ENCODE measurements around the gene RBM46.
"Not testable (repeated sequence)": the region's sequence is repeated elsewhere in the genome, so short reads cannot be mapped to it uniquely, and the experiment has no call there.

The RBM46 gene

DNA sequence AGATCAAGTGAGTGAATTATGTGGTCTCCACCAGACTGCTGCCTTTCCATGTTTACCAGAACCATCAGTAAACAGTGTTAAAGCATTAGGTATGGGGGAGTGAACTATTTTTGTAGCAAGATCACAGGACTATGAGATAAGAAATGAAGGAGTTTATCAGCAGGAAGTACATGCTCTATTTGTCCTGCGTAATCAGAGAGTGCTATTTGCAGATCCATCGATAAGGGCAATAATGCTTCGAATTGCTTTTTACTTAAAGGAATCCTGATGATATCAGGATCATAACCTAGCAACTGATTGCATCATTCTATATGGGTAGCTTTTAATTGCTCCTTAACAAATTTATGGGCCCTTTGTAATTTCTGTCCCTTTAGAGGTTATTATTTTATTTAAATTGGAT is 57.1 kb downstream of the RBM46 start:
- DNase-seq = no peak

- DNase-seq = no peak
Measured at GRCh38 chr4:154838694-154839093, 57.6 kb downstream of the RBM46 start.

DNA sequence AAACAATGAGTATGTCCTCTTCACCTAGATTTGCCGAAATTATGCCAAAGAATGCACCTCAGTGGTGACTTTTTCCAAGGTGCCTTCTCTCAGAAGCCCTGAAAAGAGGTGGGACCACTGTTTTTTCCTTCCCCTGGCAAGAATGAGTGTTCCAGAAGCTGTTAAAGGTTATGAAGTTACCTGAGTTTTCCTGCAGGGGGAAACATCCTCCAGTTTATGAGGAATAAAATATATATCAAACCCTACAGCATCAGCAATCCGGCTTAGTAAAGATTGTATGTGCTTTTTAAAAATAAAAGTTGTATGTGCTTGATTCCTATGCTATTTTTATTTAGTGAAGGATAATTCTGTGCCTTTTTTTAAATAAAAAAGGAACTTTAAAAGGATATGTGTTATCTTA is 73.3 kb downstream of the RBM46 start:
- no peak for DNase-seq

DNA sequence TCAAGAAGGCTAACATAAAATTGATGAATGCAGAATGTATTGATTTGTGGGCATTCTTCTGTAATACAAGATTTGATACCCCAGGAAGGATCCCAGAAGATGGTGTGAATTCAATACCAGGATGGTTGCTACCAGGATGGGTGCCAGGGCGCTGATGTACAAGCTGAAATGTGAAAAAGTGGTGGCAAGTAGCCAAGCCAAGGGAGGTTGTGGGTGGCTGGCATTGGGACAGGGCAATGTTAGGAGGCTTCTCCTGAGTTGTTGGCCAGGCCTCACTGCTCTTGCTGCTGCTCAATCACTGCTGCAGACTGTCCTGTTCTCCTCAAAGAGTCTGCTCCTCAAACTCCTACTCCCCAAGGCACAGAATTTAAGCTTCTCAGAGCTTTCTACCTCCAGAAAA is 77.1 kb downstream of the RBM46 start:
- DNase-seq = no peak

- DNase-seq = no peak
Measured at GRCh38 chr4:154868414-154869194, 87.5 kb downstream of the RBM46 start.

DNA sequence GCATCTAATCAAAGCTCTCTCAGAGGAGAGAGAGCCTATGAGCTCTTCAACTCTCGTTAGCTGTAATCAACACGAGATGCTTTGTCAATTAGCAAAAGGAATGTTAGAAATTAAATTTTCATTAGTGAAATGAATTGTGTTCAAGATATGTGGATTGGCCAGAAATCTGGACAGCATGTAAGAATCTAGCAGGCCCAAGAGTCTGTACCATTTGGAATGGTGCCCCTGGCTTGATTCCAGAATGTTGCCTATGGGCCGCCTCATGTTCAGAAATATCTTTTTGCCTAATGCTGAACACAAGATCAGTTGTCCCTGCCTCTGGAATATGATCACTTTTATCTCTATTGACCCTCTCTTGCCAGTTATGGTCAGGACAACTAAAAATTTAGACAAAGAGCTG is 88.2 kb downstream of the RBM46 start:
- no peak for DNase-seq

- no peak for DNase-seq
Measured at GRCh38 chr4:154872198-154872597, 91.1 kb downstream of the RBM46 start.

DNA sequence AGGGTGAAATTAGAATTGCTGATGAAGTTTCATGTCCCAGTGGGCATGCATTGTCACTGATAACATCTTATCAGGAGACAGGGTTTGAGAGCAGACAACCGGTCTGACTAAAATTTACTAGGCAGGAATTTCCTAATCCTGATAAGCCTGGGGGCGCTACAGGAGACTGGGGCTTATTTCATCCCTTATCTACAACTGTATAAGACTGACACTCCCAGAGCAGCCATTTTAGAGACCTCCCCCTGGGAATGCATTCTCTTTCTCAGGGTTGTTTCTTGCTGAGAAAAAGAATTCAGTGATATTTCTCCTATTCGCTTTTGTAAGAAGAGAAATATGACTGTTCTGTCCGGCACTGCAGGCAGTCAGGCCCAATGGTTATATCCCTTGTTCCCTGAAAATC is 93.0 kb downstream of the RBM46 start:
- DNase-seq = not testable (repeated sequence)

GRCh38 chr4:154877110-154877760 is 96.2 kb downstream of the RBM46 start:
- DNase-seq = peak; percentile 2
